ENCODE measurements around the gene PCDH7. TPM values are rescaled to one million over a fixed set of nuclear protein-coding genes. Genes with fewer than 3 reads are reported as not detected.

PCDH7 gene
- total and polyA plus RNA-seq, 8 donors: 0.25 to 6.4 (median 0.47) TPM

DNA sequence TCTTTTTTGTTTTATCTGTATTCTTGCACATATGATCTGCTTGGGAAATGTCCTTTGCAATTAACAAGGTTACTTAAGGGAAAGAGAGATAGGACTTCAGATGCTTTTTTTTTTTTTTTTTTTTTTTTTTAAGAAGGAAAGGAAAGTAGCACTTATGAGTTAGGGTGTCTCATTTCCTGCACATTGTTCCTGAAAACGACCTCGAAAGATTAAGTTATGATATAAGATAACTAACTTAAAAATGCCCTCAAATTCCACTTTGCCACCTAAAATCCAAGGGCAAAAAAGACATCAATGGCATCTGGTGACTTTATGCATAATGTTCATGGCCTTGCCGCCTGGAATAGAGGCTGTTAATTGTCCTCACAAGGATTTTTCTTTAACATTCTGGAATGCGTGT, 44.9 kb downstream of the PCDH7 start:
- DNase-seq (no peak), FAIRE-seq (no peak), ATAC-seq (no peak)
- no peaks in the 10 kb centered on the region for H3K36me3 ChIP-seq
- 59 to 65% methylated on average over 4 of the region's 4 CpGs for WGBS, 2 donors
- TF ChIP-seq, protein P1, sequence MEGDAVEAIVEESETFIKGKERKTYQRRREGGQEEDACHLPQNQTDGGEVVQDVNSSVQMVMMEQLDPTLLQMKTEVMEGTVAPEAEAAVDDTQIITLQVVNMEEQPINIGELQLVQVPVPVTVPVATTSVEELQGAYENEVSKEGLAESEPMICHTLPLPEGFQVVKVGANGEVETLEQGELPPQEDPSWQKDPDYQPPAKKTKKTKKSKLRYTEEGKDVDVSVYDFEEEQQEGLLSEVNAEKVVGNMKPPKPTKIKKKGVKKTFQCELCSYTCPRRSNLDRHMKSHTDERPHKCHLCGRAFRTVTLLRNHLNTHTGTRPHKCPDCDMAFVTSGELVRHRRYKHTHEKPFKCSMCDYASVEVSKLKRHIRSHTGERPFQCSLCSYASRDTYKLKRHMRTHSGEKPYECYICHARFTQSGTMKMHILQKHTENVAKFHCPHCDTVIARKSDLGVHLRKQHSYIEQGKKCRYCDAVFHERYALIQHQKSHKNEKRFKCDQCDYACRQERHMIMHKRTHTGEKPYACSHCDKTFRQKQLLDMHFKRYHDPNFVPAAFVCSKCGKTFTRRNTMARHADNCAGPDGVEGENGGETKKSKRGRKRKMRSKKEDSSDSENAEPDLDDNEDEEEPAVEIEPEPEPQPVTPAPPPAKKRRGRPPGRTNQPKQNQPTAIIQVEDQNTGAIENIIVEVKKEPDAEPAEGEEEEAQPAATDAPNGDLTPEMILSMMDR (IDR thresholded peaks at IDR 0.05): no peak
- H3K4me3 ChIP-seq: no peak overlapping the region
- H3K27me3 ChIP-seq: no peaks in the 10 kb centered on the region
- H3K27ac ChIP-seq: no peak overlapping the region
- no peaks in the 10 kb centered on the region for H3K9me3 ChIP-seq
- intact Hi-C loops (cut with DNase I): no loop called here
- no peaks in the 10 kb centered on the region for H3K4me1 ChIP-seq

DNA sequence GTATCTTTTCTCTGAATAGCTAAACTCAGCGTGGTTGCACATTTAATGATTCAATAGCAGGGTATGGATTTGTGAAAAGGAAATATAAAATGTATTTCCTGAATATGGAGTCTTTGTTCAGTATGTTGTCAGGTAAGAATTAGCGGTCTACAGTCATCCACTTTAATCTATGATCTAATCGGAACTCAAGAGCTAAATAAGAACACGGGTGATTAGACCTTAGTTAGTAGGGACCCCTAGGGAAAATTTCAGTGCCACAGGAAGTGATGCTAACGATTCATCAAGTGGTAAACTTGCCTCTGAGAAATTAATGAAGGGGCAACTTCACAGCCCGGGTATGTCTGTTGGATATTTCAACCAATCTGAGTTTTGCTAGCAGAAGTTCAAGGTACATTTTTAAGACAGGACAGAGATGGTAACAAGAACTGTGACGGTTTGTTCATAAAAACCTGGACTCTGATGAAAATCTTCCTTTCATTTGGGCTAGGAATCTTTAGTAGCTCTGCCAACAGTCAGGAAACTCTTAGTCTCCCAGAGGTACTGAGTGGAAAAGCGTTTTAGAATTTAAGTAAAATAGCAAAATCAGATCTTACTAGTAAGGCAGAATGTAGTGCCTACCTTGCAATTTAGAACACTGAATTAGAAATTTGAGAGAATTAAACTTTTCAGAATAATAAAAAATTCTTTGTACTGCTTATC, 47.1 kb downstream of the PCDH7 start:
- Histone ChIP-seq H3K36me3 (no peaks in the 10 kb centered on the region), H3K4me1 (no peaks in the 10 kb centered on the region), H3K27me3 (no peaks in the 10 kb centered on the region), H3K27ac (no peak overlapping the region), H3K9me3 (no peaks in the 10 kb centered on the region), H3K4me3 (no peak overlapping the region)
- ATAC-seq (no peak), DNase-seq (no peak), FAIRE-seq (no peak)
- WGBS, 2 donors: 53 to 67% methylated on average over 8 of the region's 8 CpGs
- TF ChIP-seq, protein P1 (IDR thresholded peaks at IDR 0.05): no peak
- intact Hi-C loops (cut with DNase I): no loop called here

DNA sequence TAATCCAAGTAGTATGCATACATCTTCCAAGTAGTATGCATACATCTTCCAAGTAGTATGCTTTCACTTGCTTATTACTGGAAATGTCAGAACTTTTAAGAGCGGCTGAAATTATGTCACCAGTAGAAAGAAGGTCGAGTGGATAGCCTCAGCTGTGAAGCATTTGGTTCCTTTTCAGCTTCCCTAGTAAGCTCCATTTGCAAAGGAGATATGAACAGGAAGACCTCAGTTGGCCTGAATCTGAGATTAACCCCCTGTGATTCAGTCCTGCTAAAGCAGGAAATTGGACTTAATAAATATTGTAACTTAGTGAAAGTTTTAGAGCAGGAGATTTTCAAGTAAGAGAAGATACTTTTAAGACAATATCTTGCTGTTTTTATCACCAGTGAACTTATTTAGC, 48.1 kb downstream of the PCDH7 start:
- ATAC-seq (no peak), FAIRE-seq (no peak), DNase-seq (no peak)
- Histone ChIP-seq H3K4me3 (no peak overlapping the region), H3K9me3 (no peaks in the 10 kb centered on the region), H3K36me3 (no peaks in the 10 kb centered on the region), H3K27ac (no peak overlapping the region), H3K4me1 (no peaks in the 10 kb centered on the region), H3K27me3 (no peaks in the 10 kb centered on the region)
- TF ChIP-seq, protein P1 (IDR thresholded peaks at IDR 0.05): no peak
- intact Hi-C loops (cut with DNase I): no loop called here
- 46 to 50% methylated on average over 2 of the region's 2 CpGs for WGBS, 2 donors

DNA sequence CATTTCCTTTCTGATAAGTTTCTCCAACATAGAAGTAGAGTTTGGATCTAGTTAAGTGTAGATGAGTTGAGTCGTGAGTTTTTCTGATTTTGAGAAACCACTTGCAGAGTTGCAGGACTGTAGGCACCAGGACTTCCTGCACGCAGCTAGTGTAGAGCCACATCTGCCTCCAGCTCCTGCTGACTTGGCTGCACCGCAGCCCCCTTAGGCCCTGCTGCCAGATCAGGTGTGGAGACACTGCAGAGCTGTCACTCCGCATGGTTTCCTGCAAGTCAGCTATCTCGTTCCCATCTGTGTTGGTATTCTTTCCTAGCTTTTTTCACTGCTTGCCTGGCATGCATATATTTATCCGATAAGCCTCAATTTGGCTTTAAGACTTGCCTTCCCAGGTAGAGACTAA, 48.9 kb downstream of the PCDH7 start:
- no peaks in the 10 kb centered on the region for H3K4me1 ChIP-seq
- no peak for ATAC-seq
- FAIRE-seq: no peak
- no peak overlapping the region for H3K4me3 ChIP-seq
- TF ChIP-seq, protein P1 (IDR thresholded peaks at IDR 0.05): no peak
- intact Hi-C loops (cut with DNase I): no loop called here
- H3K36me3 ChIP-seq: no peaks in the 10 kb centered on the region
- H3K9me3 ChIP-seq: no peaks in the 10 kb centered on the region
- no peak overlapping the region for H3K27ac ChIP-seq
- no peaks in the 10 kb centered on the region for H3K27me3 ChIP-seq
- no peak for DNase-seq
- 61 to 68% methylated on average over 6 of the region's 6 CpGs for WGBS, 2 donors

DNA sequence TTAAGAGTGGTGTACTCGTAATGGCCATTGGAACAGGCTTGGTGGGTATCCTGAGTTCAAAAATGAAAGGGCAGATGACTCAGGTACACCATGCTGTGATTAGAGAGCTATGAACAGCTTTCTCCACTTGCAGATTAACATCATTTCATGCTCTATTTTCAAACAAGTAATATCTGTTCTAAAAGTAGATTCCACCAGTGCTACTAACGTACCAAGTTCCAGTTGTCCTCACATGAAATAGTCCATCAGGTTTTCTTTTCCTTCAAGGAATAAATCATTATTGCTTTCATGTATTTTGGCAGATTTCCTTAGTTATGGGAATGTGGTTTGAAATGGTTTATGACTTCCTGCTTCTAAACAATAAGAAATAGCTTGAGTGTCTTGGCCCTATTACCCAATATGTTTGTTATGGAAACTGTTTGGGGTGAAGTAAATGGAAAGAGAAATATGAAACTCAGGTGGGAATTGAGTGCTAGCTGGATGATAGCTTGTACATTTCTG, 49.9 kb downstream of the PCDH7 start:
- FAIRE-seq: no peak
- intact Hi-C loops (cut with DNase I): no loop called here
- TF ChIP-seq, protein P1 (IDR thresholded peaks at IDR 0.05): no peak

More for the DNA sequence above, 49.9 kb downstream of the PCDH7 start:
- Histone ChIP-seq H3K4me1 (no peaks in the 10 kb centered on the region), H3K4me3 (no peak overlapping the region), H3K9me3 (no peaks in the 10 kb centered on the region), H3K27me3 (no peaks in the 10 kb centered on the region), H3K27ac (no peak overlapping the region), H3K36me3 (no peaks in the 10 kb centered on the region)
- no peak for DNase-seq
- WGBS, 2 donors: 36 to 45% methylated on average over 2 of the region's 2 CpGs
- no peak for ATAC-seq

Measured in pancreas (tissue), 10 donors.